ENCODE measurements around the gene FEM1A.

DNA sequence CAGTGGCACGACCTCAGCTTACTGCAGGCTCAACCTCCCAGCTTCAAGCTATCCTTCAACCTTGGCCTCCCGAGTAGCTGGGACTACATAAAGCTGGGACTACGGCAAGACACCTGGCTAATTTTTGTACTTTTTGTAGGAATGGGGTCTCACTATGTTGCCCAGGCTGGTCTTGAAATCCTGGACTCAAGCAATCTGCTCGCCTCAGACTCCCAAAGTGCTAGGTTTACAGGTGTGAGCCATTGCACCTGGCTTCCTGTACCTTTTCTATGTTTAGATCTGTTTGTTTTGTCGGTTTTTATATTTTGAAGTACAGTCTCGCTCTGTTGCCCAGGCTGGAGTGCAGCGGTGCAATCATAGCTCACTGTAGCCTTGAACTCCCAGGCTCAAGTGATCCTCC lies 57.5 kb downstream of the FEM1A start:
- TF ChIP-seq EZH2phosphoT487 (IDR thresholded peaks at IDR 0.05; ENCODE audit: insufficient read depth, low read depth) (no peak), EZH2 (IDR thresholded peaks at IDR 0.05; ENCODE audit: insufficient read depth, poor library complexity, severe bottlenecking) (no peak)
